SK-N-SH (cell line): ENCODE measurements around the gene PPP2R5E. TPM values are rescaled to one million over a fixed set of nuclear protein-coding genes. Genes with fewer than 3 reads are reported as not detected.

Source experiments
- CTCF ChIA-PET: fragments of 300-600, 350-600 bp; formaldehyde crosslinking; extraction: SDS; loops from one replicate; lab custom pipeline; 2021; lab: Yijun Ruan, JAX
- POLR2A ChIA-PET: fragments of 350-600 bp; sonication (Branson Sonifier 250); formaldehyde crosslinking; extraction: SDS; loops from one replicate; lab custom pipeline; 2020; ENCODE audit warnings: antibody characterized with exemption, inconsistent platforms; lab: Yijun Ruan, JAX
- DNase-seq: peaks from one replicate; pipeline ENCODE4 v3.0.0; 2012
- H2AFZ ChIP-seq: fragments of 200-600 bp; sonication (generic); 2 replicates; pipeline ENCODE4 v1.8.1; 2016; ENCODE audit warnings: antibody characterized with exemption, mild to moderate bottlenecking, low read depth
- H3F3A ChIP-seq: fragments of 200-600 bp; sonication (generic); replicated peaks from 2 replicates; pipeline ENCODE3; 2016; ENCODE audit warnings: antibody characterized with exemption, mild to moderate bottlenecking; ENCODE audit not compliant: insufficient read depth
- H3K27ac ChIP-seq, 2 experiments: fragments of 200-500 bp in 1 of 2; fragments of 200-600 bp in 1 of 2; sonication (Bioruptor generic) in 1 of 2; sonication (generic), shearing (Covaris generic) in 1 of 2; 2 replicates each; pipeline versions ENCODE4 v1.5.1 to v1.6.1; 2014 to 2016; ENCODE audit warnings: low read depth in 2 of 2, inconsistent platforms in 1 of 2, low read length in 1 of 2, mild to moderate bottlenecking in 1 of 2, mixed read lengths in 1 of 2
- H3K27me3 ChIP-seq: fragments of 200-600 bp; sonication (generic), shearing (Covaris generic); 2 replicates; pipeline ENCODE4 v1.6.1; 2016; ENCODE audit warnings: mixed run types; ENCODE audit not compliant: insufficient read depth
- H3K36me3 ChIP-seq, 2 experiments: fragments of 200-500 bp in 1 of 2; fragments of 200-600 bp in 1 of 2; sonication (Bioruptor generic) in 1 of 2; sonication (generic) in 1 of 2; replicated peaks in 1 of 2; 2 replicates each; pipeline versions ENCODE3 to v1.5.1; 2014 to 2016; ENCODE audit warnings: low read length in 1 of 2, mild to moderate bottlenecking in 1 of 2; ENCODE audit not compliant: insufficient read depth in 2 of 2, control insufficient read depth in 1 of 2
- H3K4me1 ChIP-seq, 2 experiments: fragments of 200-500 bp in 1 of 2; fragments of 200-600 bp in 1 of 2; sonication (Bioruptor generic) in 1 of 2; sonication (generic), shearing (Covaris generic) in 1 of 2; 2 replicates each; pipeline versions ENCODE4 v1.5.1 to v1.6.1; 2014 to 2016; ENCODE audit warnings: low read depth in 1 of 2, low read length in 1 of 2, mixed run types in 1 of 2; ENCODE audit not compliant: insufficient read depth in 2 of 2, control insufficient read depth in 1 of 2
- H3K4me2 ChIP-seq: fragments of 200-600 bp; sonication (generic), shearing (Covaris generic); 2 replicates; pipeline ENCODE4 v1.6.1; 2017; ENCODE audit warnings: mixed run types
- H3K4me3 ChIP-seq, 2 experiments: fragments of 200-500 bp in 1 of 2; fragments of 200-600 bp in 1 of 2; sonication (Bioruptor generic) in 1 of 2; sonication (generic), shearing (Covaris generic) in 1 of 2; 2 replicates each; pipeline versions ENCODE4 v1.5.1 to v1.8.1; 2014 to 2016; ENCODE audit warnings: low read depth in 2 of 2, inconsistent platforms in 1 of 2, low read length in 1 of 2, mild to moderate bottlenecking in 1 of 2, mixed read lengths in 1 of 2, moderate library complexity in 1 of 2
- H3K79me2 ChIP-seq: fragments of 200-600 bp; sonication (generic); 2 replicates; pipeline ENCODE4 v1.8.1; 2017; ENCODE audit warnings: mild to moderate bottlenecking; ENCODE audit not compliant: insufficient read depth
- H3K9ac ChIP-seq: fragments of 200-600 bp; sonication (generic); 2 replicates; pipeline ENCODE4 v1.6.1; 2017; ENCODE audit warnings: mixed run types
- H3K9me2 ChIP-seq: fragments of 200-600 bp; sonication (generic); 2 replicates; pipeline ENCODE4 v1.6.1; 2017; ENCODE audit warnings: mixed run types
- H3K9me3 ChIP-seq: fragments of 200-600 bp; sonication (generic); 2 replicates; pipeline ENCODE4 v1.6.1; 2017; ENCODE audit warnings: mixed run types, mild to moderate bottlenecking, moderate library complexity
- H4K20me1 ChIP-seq: fragments of 200-600 bp; sonication (generic); 2 replicates; pipeline ENCODE4 v1.6.1; 2017; ENCODE audit warnings: mild to moderate bottlenecking, mixed run types; ENCODE audit not compliant: insufficient read depth
- CHD2 ChIP-seq: fragments of 150-350 bp; IDR thresholded peaks from 2 replicates; pipeline ENCODE4 v1.6.1; 2018; ENCODE audit warnings: low read length; ENCODE audit not compliant: partially characterized antibody
- CTCF ChIP-seq: fragments of 200-600 bp; sonication (generic); IDR thresholded peaks from 2 replicates; pipeline ENCODE4 v1.6.1; 2017; ENCODE audit warnings: antibody characterized with exemption, mild to moderate bottlenecking, moderate library complexity
- ELF1 ChIP-seq: IDR thresholded peaks from 2 replicates; pipeline ENCODE4 v1.4.0; 2012
- EP300 ChIP-seq, 2 experiments: IDR thresholded peaks; 2 replicates each; pipeline versions ENCODE4 v1.4.0 to v1.6.1; 2012; ENCODE audit warnings: borderline replicate concordance in 1 of 2, low read depth in 1 of 2, low read length in 1 of 2
- FOXJ3 ChIP-seq: sonication (generic); formaldehyde crosslinking; IDR thresholded peaks from 2 replicates; pipeline ENCODE4 v1.5.1; 2020; ENCODE audit warnings: mild to moderate bottlenecking, missing genetic modification reagents
- FOXM1 ChIP-seq: IDR thresholded peaks from 2 replicates; pipeline ENCODE4 v1.4.0; 2012; ENCODE audit warnings: low read depth, mild to moderate bottlenecking
- GATA2 ChIP-seq: sonication (generic); formaldehyde crosslinking; IDR thresholded peaks from 2 replicates; pipeline ENCODE4 v1.5.0; 2020; ENCODE audit warnings: mild to moderate bottlenecking, missing genetic modification reagents
- MAX ChIP-seq: IDR thresholded peaks from 2 replicates; pipeline ENCODE4 v1.4.0; 2012; ENCODE audit warnings: low read depth
- MEF2A ChIP-seq: IDR thresholded peaks from 2 replicates; pipeline ENCODE4 v1.4.0; 2012; ENCODE audit warnings: low read depth, borderline replicate concordance
- PBX3 ChIP-seq: IDR thresholded peaks from 2 replicates; pipeline ENCODE4; 2012
- RCOR1 ChIP-seq: fragments of 150-350 bp; IDR thresholded peaks from 2 replicates; pipeline ENCODE4 v1.6.1; 2017; ENCODE audit warnings: antibody characterized with exemption, low read length
- RXRA ChIP-seq: IDR thresholded peaks from 2 replicates; pipeline ENCODE4 v1.4.0; 2012; ENCODE audit warnings: low read depth, mild to moderate bottlenecking, borderline replicate concordance
- SMC3 ChIP-seq: IDR thresholded peaks from 2 replicates; pipeline ENCODE4 v1.6.1; 2012; ENCODE audit warnings: low read depth, low read length, improper control_type of control experiment
- USF1 ChIP-seq: IDR thresholded peaks from 2 replicates; pipeline ENCODE4 v1.4.0; 2012; ENCODE audit warnings: low read depth, borderline replicate concordance
- USF2 ChIP-seq: fragments of 150-350 bp; IDR thresholded peaks from 2 replicates; pipeline ENCODE4 v1.6.1; 2017; ENCODE audit warnings: antibody characterized with exemption, low read length, low read depth, borderline replicate concordance
- YY1 ChIP-seq: IDR thresholded peaks from 2 replicates; pipeline ENCODE4 v1.4.0; 2012; ENCODE audit warnings: low read depth, mild to moderate bottlenecking
- ZBTB33 ChIP-seq: IDR thresholded peaks from 2 replicates; pipeline ENCODE4 v1.4.0; 2012; ENCODE audit warnings: low read depth, borderline replicate concordance
- WGBS: methylation state at CpG from one replicate; pipeline ENCODE4 v1.1.6; 2017; ENCODE audit warnings: low lambda C conversion rate; 5-methylcytosine and 5-hydroxymethylcytosine counted together
- polyA plus RNA-seq, 3 experiments: library from polyadenylated mRNA; depleted of rRNA; stranded (reverse); fragments of >200 nt; gene quantifications; 2 replicates each; pipeline ENCODE4 v1.2.3, GENCODE V29; 2012

PPP2R5E gene
- polyA plus RNA-seq, 1 of the 3 experiments (the other 2 are of a cell fraction): 4.4 TPM

GRCh38 chr14:63387711-63388110 is 155.5 kb downstream of the PPP2R5E start:
- Histone ChIP-seq H3K79me2 (no peaks in the 10 kb centered on the region), H3K9me2 (no peaks in the 10 kb centered on the region), H3K27me3 (no peaks in the 10 kb centered on the region), H3K4me3 (no peak overlapping the region), H3K9ac (no peak overlapping the region), H3F3A (peaks cover 11% of the 10 kb centered on the region), H3K27ac (no peak overlapping the region), H2AFZ (no peak overlapping the region), H4K20me1 (no peaks in the 10 kb centered on the region), H3K36me3 (peaks cover 33 to 48% of the 10 kb centered on the region in 2 experiments), H3K9me3 (no peaks in the 10 kb centered on the region), H3K4me2 (no peak overlapping the region), H3K4me1 (no peaks in the 10 kb centered on the region)
- WGBS: 89% methylated on average over 5 of the region's 5 CpGs
- DNase-seq: no peak
- ChIA-PET CTCF (interaction anchor here (1.0 to 6.0 kb wide), 10 partner anchors 10 to 338 kb away, joined by 3 to 78 read pairs (median 7); partner anchors contain the start of genes PPP2R5E and WDR89), POLR2A (interaction anchor here (1.1 kb wide), 1 partner anchor 156 kb away, joined by 4 read pairs; the partner anchor contains the start of gene PPP2R5E)
- TF ChIP-seq SMC3: no peak
- no peak for TF ChIP-seq FOXM1
- TF ChIP-seq ELF1: no peak
- no peak for TF ChIP-seq FOXJ3 (CRISPR knock-in tag)
- no peak for TF ChIP-seq EP300 (IDR thresholded peaks at IDR 0.05; ENCODE audit: borderline replicate concordance in 1 of 2, low read depth in 1 of 2, low read length in 1 of 2)
- TF ChIP-seq PBX3: no peak
- no peak for TF ChIP-seq RCOR1
- TF ChIP-seq RXRA: no peak
- TF ChIP-seq MEF2A: no peak
- no peak for TF ChIP-seq MAX
- TF ChIP-seq CTCF: no peak
- TF ChIP-seq CHD2: no peak

GRCh38 chr14:63383776-63384367 is 159.3 kb downstream of the PPP2R5E start:
- Histone ChIP-seq H3K9ac (no peak overlapping the region), H3K27ac (no peak overlapping the region), H4K20me1 (no peaks in the 10 kb centered on the region), H3K4me1 (no peaks in the 10 kb centered on the region), H3K79me2 (no peaks in the 10 kb centered on the region), H3F3A (no peaks in the 10 kb centered on the region), H3K4me2 (no peak overlapping the region), H3K36me3 (peaks cover 44 to 50% of the 10 kb centered on the region in 2 experiments), H3K9me3 (no peaks in the 10 kb centered on the region), H3K9me2 (no peaks in the 10 kb centered on the region), H2AFZ (no peak overlapping the region), H3K27me3 (no peaks in the 10 kb centered on the region), H3K4me3 (no peak overlapping the region)
- 83% methylated on average over 4 of the region's 4 CpGs for whole genome bisulfite sequencing
- DNase-seq: no peak
- ChIA-PET POLR2A (no interaction called here), CTCF (interaction anchor here (1.3 kb wide), 1 partner anchor 342 kb away, joined by 3 read pairs; no protein-coding TSS in a partner anchor)
- TF ChIP-seq GATA2 (CRISPR knock-in tag) (no peak), FOXM1 (no peak), YY1 (no peak), EP300 (IDR thresholded peaks at IDR 0.05; ENCODE audit: borderline replicate concordance in 1 of 2, low read depth in 1 of 2, low read length in 1 of 2) (no peak), USF2 (no peak), USF1 (no peak), RCOR1 (no peak), ZBTB33 (no peak)
